SW 1271 (cell line): ENCODE data around the gene NUDT7.

Experiments used
- DNase-seq, 2 experiments: peaks; one replicate each; lab custom pipeline; 2025; lab: John Stamatoyannopoulos, UW

Gene NUDT7

DNA sequence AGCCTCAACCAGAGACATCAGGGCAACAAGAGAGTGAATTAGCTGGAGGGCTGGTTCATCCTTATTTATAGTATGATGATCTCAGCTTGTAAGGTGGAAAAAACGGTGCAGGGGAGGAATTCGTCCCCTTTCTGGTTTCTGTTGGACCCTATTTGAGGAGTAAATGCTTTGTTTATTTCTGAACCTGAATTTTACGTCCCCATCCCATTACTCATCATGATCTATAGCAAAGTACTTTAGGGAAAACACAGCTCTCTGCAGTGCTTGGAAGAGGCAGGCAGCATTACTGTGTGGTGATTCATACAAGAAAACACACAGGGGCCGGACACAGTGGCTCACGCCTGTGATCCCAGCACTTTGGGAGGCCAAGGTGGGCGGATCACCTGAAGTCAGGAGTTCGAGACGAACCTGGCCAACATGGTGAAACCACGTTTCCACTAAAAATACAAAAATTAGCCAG is 58.1 kb downstream of the NUDT7 start:
- DNase-seq, result peak; percentile 19 to 81

DNA sequence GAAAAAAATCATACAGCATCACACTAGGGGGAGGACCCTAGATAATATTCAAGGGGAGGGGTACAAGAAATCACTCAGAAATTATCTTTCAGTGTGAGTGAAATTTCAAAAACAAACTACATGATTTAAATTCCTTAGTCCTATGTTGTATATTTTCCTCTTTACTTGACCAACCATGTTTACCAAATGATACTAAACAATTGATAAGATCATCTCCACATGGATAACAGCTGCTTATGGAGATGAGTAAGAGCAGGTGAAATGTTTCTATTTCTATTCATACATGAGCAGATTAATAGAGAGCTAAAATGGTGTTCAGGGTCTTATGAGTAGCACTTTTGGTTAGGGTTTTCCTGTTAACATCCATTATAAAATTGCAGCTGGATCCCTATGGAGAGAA is 58.8 kb downstream of the NUDT7 start:
- DNase-seq, result no peak

DNA sequence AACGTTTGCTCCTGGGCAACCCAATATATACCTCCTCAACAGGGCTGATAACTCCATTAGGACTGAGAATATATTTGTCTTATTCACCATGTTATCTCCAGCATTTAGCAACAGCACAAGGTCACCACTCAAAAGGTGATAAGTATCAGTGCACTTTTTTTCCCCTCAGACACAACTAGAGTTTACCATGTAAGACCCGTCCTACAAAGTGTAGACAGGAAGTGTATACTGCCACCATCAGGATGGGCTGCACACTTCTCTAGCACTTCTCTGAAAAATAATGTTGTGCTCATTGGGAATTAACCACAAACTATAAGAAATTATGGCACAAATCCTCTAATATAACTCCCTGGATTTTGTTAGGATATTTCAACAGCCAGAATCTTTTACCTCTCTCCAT is 60.4 kb downstream of the NUDT7 start:
- DNase-seq, result no peak

DNA sequence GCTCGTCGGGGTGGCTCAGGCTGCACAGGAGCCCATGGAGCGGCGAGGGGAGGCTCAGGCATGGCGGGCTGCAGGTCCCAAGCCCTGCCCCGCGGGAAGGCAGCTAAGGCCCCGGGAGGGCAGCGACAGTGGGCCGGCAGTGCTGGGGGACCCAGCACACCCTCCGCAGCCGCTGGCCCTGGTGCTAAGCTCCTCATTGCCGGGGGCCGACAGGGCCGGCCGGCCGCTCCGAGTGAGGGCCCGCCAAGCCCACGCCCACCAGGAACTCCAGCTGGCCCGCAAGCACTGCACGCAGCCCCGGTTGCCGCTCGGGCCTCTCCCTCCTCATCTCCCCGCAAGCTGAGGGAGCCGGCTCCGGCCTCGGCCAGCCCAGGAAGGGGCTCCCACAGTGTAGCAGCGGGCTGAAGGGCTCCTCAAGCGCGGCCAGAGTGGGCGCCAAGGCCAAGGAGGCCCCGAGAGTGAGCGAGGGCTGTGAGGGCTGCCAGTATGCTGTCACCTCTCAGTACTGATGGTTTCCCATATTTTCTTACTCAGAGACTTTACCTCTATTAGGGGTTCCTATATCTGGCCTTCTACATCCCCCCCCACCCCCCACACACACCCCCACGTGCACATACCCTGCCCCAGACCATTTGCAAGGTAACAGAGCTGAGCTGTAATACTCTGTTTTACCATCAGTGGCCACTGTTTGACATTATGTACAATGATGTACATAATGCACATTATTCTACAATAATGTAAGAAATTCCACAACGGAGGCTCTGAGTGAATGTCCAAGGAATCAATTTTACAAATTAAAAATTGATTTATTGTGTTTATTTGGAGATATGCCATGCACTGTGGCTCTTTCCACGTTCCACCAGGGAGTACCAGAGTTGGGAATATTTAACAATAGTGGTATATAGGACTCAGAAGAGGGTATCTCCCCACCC is 62.4 kb downstream of the NUDT7 start:
- no peak for DNase-seq

DNA sequence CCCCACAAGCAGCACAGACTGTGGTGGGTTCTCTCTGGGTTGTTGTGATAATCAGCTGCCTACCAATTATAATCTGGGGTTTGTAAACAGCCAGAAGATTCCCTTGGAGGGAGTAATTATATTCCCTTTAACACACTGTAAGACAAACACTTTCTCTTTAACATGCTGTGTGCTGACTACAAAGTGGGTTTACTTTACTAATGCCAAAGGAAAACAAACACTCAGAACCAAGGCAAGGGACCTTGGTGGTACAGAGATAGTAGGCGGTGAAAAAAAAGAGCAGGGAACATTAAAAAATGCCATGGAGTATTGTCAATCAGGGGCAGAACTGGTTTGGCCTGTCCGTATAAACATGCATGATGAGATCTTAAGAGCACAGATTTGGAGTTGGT is 63.1 kb downstream of the NUDT7 start:
- no peak for DNase-seq

DNA sequence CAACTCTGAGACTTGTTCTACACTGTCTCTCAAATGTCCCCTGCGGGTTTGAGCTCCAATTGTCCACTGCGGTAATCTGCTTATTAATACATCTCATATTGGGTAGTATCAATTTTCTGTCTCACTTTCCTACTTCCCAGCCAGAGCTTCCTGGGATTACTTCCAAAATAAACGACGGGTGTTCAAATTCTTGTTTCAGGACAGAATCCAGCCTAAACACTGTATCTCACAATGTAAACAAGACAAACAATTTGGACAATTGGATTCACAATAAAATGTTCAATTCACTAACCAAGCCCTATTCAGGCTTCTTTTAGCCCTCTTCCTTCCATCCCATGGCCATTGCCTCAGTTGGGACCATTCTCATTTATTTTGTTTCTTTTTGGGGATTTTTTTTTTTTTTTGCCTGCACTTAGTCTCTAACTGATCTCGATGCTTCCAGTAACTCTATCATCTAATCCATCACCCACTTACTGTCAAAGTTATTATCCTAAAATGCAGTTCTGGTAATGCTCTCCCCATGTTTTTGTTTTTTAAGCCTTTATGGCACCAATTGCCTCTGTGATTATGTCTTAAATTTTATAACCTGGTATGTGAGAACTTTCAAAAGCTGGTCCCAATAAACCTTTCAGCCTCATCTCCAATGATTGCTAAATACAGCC is 64.0 kb downstream of the NUDT7 start:
- no peak for DNase-seq

DNA sequence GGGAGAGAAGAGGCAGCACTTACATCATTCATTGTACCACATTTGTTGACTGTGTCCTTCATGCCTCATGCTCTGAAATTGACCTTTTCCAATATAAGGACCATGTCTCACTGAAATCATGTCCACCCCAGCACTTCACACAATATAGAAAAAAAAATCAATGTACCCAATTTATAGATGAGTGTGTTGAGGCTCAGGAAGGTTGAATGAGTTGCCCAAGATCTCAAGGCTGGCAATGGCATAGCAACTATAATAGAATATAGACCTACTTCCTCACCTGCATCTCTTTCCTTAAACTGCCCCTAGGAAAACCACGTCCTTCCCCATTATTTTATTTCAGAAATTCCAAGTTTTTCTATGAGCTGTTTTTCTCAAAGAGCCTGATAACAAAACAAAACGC is 65.1 kb downstream of the NUDT7 start:
- no peak for DNase-seq

DNA sequence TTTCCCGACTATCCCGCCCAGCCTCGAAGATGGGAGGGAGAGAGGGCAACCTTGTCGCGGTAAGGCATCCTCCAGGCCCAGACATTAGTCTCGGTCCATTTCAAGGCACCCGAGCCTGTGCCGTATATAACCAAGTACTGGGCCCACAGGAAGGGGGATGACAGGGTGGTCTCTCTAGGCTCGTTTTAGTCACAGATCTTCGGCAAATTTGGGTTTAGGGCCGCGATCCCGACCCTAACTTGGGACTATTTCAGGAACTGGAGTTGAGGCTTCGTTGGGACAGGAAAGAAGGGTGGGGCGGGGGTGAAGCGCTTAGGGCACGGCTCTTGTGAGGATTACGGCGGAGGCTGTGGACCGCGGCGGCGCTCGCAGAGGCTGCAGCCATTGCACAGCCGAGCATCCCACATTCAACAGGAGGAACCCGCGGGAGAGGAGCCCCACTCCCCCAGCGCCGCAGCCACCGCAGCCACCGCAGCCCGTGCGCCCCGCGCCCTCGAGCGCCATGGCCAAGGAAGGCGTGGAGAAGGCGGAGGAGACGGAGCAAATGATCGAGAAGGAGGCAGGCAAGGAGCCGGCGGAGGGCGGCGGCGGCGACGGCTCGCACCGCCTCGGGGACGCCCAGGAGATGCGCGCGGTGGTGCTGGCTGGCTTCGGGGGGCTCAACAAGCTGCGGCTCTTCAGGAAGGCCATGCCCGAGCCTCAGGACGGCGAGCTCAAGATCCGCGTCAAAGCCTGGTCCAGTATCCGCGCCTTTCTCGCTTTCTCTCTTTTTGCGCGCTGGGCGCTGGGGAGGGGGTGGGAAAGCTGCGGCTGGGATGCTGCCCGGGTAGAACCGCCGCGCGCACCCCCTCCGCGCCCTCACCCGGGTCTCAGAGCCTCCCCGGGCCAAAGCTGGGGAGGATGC is 66.1 kb downstream of the NUDT7 start, which contains the start of gene VAT1L:
Gene VAT1L, plus strand, starts transcription at position 384 of the 904 bp plus-strand sequence. Its CDS starts 119 bp downstream, at position 503.
- DNase-seq, result peak in 1 of 2 experiments; percentile 54

DNA sequence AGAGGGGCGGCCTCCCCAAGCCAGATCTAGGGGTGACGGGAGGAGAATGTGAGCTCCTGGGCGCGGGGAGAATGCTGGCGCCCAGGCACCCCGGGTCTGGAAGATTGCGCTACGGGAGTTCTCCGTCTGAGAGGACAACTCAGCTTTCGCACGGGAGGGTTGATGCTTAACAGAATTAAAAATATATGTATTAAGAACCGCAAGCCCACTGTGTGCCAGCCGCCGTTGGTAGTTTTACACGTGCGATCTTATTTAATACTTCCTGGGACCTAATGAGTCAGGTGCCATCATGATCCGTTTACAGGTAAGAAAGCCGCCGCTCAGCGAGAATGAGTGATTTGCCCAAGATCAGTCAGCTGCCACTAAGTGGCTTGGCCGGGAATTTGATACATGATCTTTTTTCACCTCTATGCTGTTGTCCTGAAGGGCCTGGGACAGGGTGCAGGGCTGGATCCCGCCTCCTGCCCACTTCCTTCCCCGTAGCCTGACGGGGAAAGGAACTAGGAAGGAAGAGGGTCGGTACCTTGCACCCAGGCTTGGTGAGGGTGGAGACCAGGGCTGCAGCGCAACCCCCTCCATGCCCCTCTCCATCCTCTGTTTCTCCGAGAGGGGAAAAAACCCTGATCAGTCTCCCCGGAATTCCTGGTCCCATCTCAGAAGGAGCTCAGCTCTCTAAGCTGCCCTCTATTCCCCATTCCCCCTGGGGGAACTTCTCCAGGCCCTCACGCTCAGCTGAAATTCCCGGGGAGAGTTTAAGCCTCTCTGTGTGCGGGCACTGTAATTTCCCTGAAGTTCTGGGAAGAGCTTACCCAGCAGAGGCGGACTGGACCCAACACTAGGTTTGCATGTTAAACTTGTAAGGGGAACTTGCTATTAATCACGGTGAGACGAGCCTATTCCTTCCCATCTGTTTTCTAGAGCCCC is 67.0 kb downstream of the NUDT7 start:
- no peak for DNase-seq

DNA sequence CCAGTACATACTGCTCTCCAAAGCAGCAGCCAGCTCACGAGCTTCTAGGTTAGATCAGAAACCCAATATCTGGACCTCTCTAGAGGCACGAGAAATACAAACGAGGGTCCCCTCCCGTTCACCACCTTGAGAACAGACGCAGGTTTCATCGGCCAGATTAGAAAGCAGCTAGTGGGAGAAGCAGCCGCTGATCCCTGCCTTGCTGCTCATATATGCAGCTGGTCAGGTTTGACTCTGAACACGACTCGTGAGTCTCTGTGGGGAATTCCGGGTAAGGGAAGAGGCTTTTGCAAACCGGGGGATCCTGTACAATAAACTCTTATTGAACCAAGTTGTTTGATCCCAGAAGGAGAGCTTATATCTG is 67.7 kb downstream of the NUDT7 start:
- DNase-seq, result no peak

DNA sequence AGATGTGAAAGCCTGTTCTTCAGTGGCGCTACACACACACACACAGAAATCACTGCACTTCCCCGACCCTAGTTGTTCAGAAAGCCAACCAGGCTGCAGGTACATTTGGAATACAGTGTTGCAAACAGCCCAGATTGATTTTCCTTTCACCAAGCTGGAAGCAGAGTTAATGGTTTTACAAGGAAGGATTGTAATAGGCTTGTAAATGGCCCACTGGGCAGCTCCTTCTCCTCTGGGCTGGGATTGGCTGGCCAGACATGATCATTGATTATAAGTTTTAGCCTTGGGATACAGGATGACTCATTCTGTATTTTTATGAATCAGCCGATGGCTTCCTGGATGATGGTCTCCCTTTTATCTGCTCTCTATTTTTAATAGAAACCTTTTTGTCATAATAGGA is 68.6 kb downstream of the NUDT7 start:
- no peak for DNase-seq
